Esophagus muscularis mucosa (tissue), 4 donors: Measurements from ENCODE around the gene ETV7. TPM values are rescaled to one million over a fixed set of nuclear protein-coding genes. Genes with fewer than 3 reads are reported as not detected.
A peak's percentile ranks its signal among the peaks of the same experiment; 100 is the strongest.

Experiments
- DNase-seq: peaks from one replicate; pipeline ENCODE4 v3.0.0-alpha.2; 2017; ENCODE audit errors: extremely low spot score
- H3K27ac ChIP-seq, 4 donors: fragments of 200-600 bp; sonication (generic); replicated peaks in 1 of 4; 1 replicate in 3 of 4; 2 replicates in 1 of 4; pipeline ENCODE4 v1.5.1; 2016 to 2019; ENCODE audit warnings: mild to moderate bottlenecking in 1 of 4
- H3K27me3 ChIP-seq, 4 donors: fragments of 200-600 bp; sonication (generic); one replicate each; pipeline versions ENCODE4 v1.5.1 to v1.6.0; 2016 to 2019
- H3K36me3 ChIP-seq, 4 donors: fragments of 200-600 bp; sonication (generic); one replicate each; pipeline ENCODE4 v1.5.1; 2016 to 2019
- H3K4me1 ChIP-seq, 4 donors: fragments of 200-600 bp; sonication (generic); one replicate each; pipeline ENCODE4 v1.5.1; 2016 to 2019
- H3K4me3 ChIP-seq, 4 donors: fragments of 200-600 bp; sonication (generic); 1 replicate in 2 of 4; 2 replicates in 2 of 4; pipeline ENCODE4 v1.5.1; 2016 to 2019; ENCODE audit warnings: mild to moderate bottlenecking in 4 of 4, moderate library complexity in 1 of 4
- H3K9me3 ChIP-seq, 4 donors: fragments of 200-600 bp; sonication (generic); 1 replicate in 3 of 4; 2 replicates in 1 of 4; pipeline ENCODE4 v1.5.1; 2016 to 2019
- EP300 ChIP-seq: sonication (generic); formaldehyde crosslinking; IDR thresholded peaks from one replicate; pipeline ENCODE4 v1.6.1; 2017; ENCODE audit warnings: antibody characterized with exemption
- POLR2A ChIP-seq: fragments of 450-650 bp; IDR thresholded peaks from one replicate; pipeline ENCODE4 v1.6.1; 2017; ENCODE audit warnings: antibody characterized with exemption, moderate library complexity, mild to moderate bottlenecking, low read depth
- POLR2AphosphoS5 ChIP-seq, 2 donors: sonication (generic); formaldehyde crosslinking; IDR thresholded peaks; one replicate each; pipeline ENCODE4 v1.6.1; 2017; ENCODE audit warnings: antibody characterized with exemption in 2 of 2
- WGBS: methylation state at CpG from one replicate; pipeline ENCODE4 v1.1.5; 2018; 5-methylcytosine and 5-hydroxymethylcytosine counted together
- intact Hi-C: fragments of 100-400 bp; cut with DNase I; formaldehyde crosslinking; loops from one replicate; pipeline ENCODE4 v1.15.1; 2023
- total RNA-seq, 4 donors: library from RNA; depleted of rRNA; stranded (reverse); fragments of >200 nt; gene quantifications; one replicate each; pipeline versions ENCODE4 v1.1.0 to v1.2.1, GENCODE V29; 2016
- TF ChIP-seq, protein P1 (sequence below), 3 experiments: fragments of 200-600 bp in 2 of 3; fragments of 450-650 bp in 1 of 3; sonication (generic) in 2 of 3; IDR thresholded peaks; one replicate each; pipeline ENCODE4 v1.5.1; 2017 to 2019; ENCODE audit warnings: antibody characterized with exemption in 3 of 3, mild to moderate bottlenecking in 2 of 3, moderate library complexity in 1 of 3

Gene ETV7
- total RNA-seq: 1 to 10 TPM in 1 of 4 donors, under 1 TPM in 1, not detected in 2; 0.71 to 1.5 TPM

DNA sequence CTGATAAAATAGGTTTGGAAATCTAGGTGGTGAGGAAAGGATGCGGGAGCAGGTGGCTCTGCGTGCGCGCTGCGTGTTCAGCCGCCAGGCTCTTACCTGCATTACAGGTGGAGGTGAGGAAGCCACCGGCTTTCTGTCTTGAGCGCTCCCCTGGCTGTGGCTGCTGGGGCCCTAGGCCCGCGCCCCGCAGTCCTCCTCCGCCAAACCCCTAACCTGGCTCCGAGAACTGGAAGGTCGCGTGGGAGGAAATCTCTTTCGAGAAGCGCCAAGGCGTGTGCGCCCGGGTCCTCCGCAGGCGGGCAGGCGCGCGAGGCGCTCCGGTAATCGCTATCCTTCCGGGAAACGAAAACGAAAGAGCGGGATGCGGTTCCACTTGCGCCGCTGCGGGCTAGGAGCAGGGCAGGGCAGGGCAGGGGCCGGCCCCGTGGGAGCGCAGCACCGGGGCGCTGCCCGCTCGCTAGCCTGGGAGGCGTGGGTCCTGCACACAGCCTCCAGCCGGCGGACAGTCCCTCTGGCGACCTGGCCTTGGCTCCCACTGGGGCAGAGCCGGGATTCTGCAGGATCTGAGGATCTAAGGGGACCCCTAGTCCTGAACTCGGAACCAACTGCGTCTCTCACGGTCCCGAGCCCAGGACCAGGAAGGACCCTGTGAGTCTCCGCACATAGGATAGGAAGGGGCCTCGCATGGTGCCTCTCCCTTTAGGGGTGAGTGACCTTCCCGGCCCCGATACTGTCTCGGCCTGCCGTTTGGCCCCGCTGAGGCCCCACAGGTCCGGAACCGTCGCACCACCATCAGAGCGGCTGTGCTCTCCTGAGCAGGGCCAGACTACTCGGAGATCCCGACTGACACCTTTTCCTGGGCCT, at the start of gene ETV7:
TSS of gene ETV7 (minus strand) at position 230 of the 864 bp plus-strand sequence. CDS start at position 102, 128 bp downstream.
- WGBS: 6% methylated on average over 33 of the region's 65 CpGs
- H3K36me3 ChIP-seq: no peaks in the 10 kb centered on the region
- no peaks in the 10 kb centered on the region for H3K9me3 ChIP-seq
- intact Hi-C loops: no loop called here
- peaks cover 11 to 25% (median 24%) of the 10 kb centered on the region in 4 donors for H3K4me1 ChIP-seq
- no peak for DNase-seq
- no peaks in the 10 kb centered on the region for H3K27me3 ChIP-seq
- no peak for TF ChIP-seq POLR2AphosphoS5 (IDR thresholded peaks at IDR 0.05)
- TF ChIP-seq POLR2A: no peak
- TF ChIP-seq, protein P1, sequence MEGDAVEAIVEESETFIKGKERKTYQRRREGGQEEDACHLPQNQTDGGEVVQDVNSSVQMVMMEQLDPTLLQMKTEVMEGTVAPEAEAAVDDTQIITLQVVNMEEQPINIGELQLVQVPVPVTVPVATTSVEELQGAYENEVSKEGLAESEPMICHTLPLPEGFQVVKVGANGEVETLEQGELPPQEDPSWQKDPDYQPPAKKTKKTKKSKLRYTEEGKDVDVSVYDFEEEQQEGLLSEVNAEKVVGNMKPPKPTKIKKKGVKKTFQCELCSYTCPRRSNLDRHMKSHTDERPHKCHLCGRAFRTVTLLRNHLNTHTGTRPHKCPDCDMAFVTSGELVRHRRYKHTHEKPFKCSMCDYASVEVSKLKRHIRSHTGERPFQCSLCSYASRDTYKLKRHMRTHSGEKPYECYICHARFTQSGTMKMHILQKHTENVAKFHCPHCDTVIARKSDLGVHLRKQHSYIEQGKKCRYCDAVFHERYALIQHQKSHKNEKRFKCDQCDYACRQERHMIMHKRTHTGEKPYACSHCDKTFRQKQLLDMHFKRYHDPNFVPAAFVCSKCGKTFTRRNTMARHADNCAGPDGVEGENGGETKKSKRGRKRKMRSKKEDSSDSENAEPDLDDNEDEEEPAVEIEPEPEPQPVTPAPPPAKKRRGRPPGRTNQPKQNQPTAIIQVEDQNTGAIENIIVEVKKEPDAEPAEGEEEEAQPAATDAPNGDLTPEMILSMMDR (IDR thresholded peaks at IDR 0.05): peak in 1 of 3 experiments; percentile 2
- peak; percentile 35 for TF ChIP-seq EP300
- H3K27ac ChIP-seq: peak within 1 kb of the TSS in 3 of 4 donors; percentile 43 to 58 (median 46)
- H3K4me3 ChIP-seq: peak within 1 kb of the TSS; percentile 60 to 66 (median 62)

DNA sequence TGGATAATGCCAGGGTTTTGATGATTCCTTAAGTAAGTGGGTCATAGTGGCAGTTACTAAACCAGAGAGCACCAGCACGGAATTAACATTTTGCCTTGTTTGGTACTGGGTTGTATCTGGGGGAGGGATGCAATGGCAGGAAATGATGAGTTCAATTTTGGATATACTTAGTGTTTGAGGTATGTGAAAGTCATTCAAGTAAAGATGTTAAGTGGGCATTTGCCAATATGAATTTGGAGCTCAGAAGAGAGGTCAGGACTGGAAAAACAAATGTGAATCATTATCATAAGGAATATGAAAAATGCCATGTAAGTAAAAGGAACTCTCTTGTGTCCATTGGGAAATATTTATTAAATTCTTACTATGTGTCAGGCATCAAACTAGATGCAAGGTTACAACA, 49.0 kb upstream of the ETV7 start:
- Histone ChIP-seq H3K4me3 (no peak overlapping the region), H3K9me3 (no peaks in the 10 kb centered on the region), H3K4me1 (peaks cover 7 to 8% (median 7%) of the 10 kb centered on the region in 4 donors), H3K36me3 (no peaks in the 10 kb centered on the region), H3K27ac (no peak overlapping the region), H3K27me3 (no peaks in the 10 kb centered on the region)
- intact Hi-C loops: no loop called here
- no peak for DNase-seq
- WGBS: 89% methylated on average over 1 of the region's 1 CpG
- TF ChIP-seq POLR2A (no peak), POLR2AphosphoS5 (IDR thresholded peaks at IDR 0.05) (no peak), EP300 (no peak)
- TF ChIP-seq, protein P1 (IDR thresholded peaks at IDR 0.05): no peak

DNA sequence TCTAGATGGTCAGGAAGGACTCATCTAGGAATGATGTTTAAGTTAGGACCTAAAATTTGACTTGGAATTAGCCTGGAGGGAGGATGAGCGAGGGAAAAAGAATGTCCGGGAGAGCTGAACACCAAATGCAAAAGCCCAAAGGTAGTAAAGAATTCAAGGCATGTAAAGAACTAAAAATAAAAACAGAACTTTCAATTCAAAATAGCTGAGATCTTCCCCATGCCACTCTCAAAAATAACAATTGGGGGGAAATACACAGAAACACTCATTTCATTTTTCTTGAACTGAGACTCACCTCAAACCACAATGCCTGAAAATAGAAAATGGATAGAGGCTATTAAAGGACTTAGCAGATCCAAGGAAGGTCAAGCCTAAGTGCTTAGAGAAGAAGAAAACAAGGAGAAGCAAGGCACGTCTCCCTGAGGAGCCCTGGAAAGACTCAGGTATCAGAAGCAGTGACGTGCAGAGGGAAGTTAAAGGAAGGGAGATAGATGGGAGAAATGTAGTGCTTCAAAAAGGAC, 44.7 kb upstream of the ETV7 start:
- H3K9me3 ChIP-seq: no peaks in the 10 kb centered on the region
- H3K27me3 ChIP-seq: no peaks in the 10 kb centered on the region
- no peaks in the 10 kb centered on the region for H3K4me1 ChIP-seq
- H3K27ac ChIP-seq: no peak overlapping the region
- 81% methylated on average over 4 of the region's 4 CpGs for WGBS
- intact Hi-C loops: no loop called here
- TF ChIP-seq, protein P1 (IDR thresholded peaks at IDR 0.05): no peak
- no peak for TF ChIP-seq POLR2A
- no peak for TF ChIP-seq EP300
- TF ChIP-seq POLR2AphosphoS5 (IDR thresholded peaks at IDR 0.05): no peak
- no peak for DNase-seq
- H3K36me3 ChIP-seq: no peaks in the 10 kb centered on the region
- no peak overlapping the region for H3K4me3 ChIP-seq

DNA sequence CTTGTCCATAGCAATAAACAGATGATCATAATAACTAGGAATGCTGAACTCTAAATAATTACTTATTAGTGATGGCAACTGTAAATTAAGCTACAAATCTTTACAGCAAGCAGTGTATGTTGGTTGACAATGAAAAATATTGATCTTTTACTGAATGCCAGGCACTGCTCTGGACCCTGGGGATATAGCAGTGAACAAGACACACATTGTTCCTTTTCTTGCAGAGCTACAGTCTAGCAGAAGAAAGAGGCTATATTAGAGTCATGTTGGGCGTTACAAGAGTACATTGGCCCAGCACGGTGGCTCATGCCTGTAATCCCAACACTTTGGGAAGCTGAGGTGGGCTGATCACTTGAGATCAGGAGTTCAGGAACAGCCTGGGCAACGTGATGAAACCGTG, 43.7 kb upstream of the ETV7 start:
- H3K27ac ChIP-seq: no peak overlapping the region
- intact Hi-C loops: no loop called here
- H3K4me1 ChIP-seq: no peaks in the 10 kb centered on the region
- DNase-seq: no peak
- TF ChIP-seq POLR2A: no peak
- TF ChIP-seq, protein P1 (IDR thresholded peaks at IDR 0.05): no peak
- no peak for TF ChIP-seq EP300
- no peak for TF ChIP-seq POLR2AphosphoS5 (IDR thresholded peaks at IDR 0.05)
- H3K9me3 ChIP-seq: no peaks in the 10 kb centered on the region
- no peaks in the 10 kb centered on the region for H3K27me3 ChIP-seq
- WGBS: 83% methylated on average over 4 of the region's 4 CpGs
- no peaks in the 10 kb centered on the region for H3K36me3 ChIP-seq
- no peak overlapping the region for H3K4me3 ChIP-seq
